HEK293T (cell line): ENCODE results near the gene GALC.

ENCODE experiments used
- CTCF ChIA-PET: fragments of 350-600 bp; formaldehyde crosslinking; extraction: SDS; loops from one replicate; lab custom pipeline; 2021; ENCODE audit warnings: antibody characterized with exemption, inconsistent platforms; lab: Yijun Ruan, JAX
- POLR2A ChIA-PET: fragments of 350-600 bp; formaldehyde crosslinking; extraction: SDS; loops from one replicate; lab custom pipeline; 2020; ENCODE audit warnings: antibody characterized with exemption, inconsistent platforms; lab: Yijun Ruan, JAX
- DNase-seq: peaks from one replicate; pipeline ENCODE4 v3.0.0; 2012; ENCODE audit warnings: mixed read lengths; ENCODE audit errors: extremely low spot score
- ARNT ChIP-seq: fragments of 450-650 bp; IDR thresholded peaks from 2 replicates; pipeline ENCODE4 v1.6.1; 2017; ENCODE audit warnings: mild to moderate bottlenecking
- BHLHE40 ChIP-seq: fragments of 450-650 bp; IDR thresholded peaks from 2 replicates; pipeline ENCODE4 v1.6.1; 2016; ENCODE audit warnings: mild to moderate bottlenecking, moderate library complexity, borderline replicate concordance
- CTBP1 ChIP-seq: fragments of 450-650 bp; IDR thresholded peaks from 2 replicates; pipeline ENCODE4 v1.6.1; 2016; ENCODE audit warnings: borderline replicate concordance
- ELF4 ChIP-seq: fragments of 450-650 bp; IDR thresholded peaks from 2 replicates; pipeline ENCODE4 v1.6.1; 2017; ENCODE audit warnings: antibody characterized with exemption
- FOXA1 ChIP-seq: fragments of 450-650 bp; IDR thresholded peaks from 2 replicates; pipeline ENCODE4 v1.6.1; 2016; ENCODE audit warnings: mild to moderate bottlenecking
- FOXK2 ChIP-seq: fragments of 450-650 bp; IDR thresholded peaks from 2 replicates; pipeline ENCODE4 v1.6.1; 2016; ENCODE audit warnings: mild to moderate bottlenecking
- FOXM1 ChIP-seq: fragments of 450-650 bp; IDR thresholded peaks from 2 replicates; pipeline ENCODE4 v1.6.1; 2017; ENCODE audit warnings: mild to moderate bottlenecking, borderline replicate concordance
- HDGF ChIP-seq: fragments of 450-650 bp; IDR thresholded peaks from 2 replicates; pipeline ENCODE4 v1.6.1; 2017; ENCODE audit warnings: antibody characterized with exemption, borderline replicate concordance
- L3MBTL2 ChIP-seq: fragments of 450-650 bp; conservative IDR thresholded peaks from 2 replicates; pipeline ENCODE4 v1.6.1; 2016; ENCODE audit warnings: mild to moderate bottlenecking
- LEF1 ChIP-seq: fragments of 450-650 bp; IDR thresholded peaks from 2 replicates; pipeline ENCODE4 v1.6.1; 2017; ENCODE audit warnings: mild to moderate bottlenecking, borderline replicate concordance
- NFRKB ChIP-seq: fragments of 450-650 bp; IDR thresholded peaks from 2 replicates; pipeline ENCODE4 v1.6.1; 2016; ENCODE audit warnings: mild to moderate bottlenecking, moderate library complexity
- SP1 ChIP-seq: fragments of 450-650 bp; IDR thresholded peaks from 2 replicates; pipeline ENCODE4 v1.6.1; 2017
- SUZ12 ChIP-seq: fragments of 450-650 bp; IDR thresholded peaks from 2 replicates; pipeline ENCODE4 v1.6.1; 2016; ENCODE audit warnings: mild to moderate bottlenecking
- TARDBP ChIP-seq: fragments of 450-650 bp; IDR thresholded peaks from 2 replicates; pipeline ENCODE4 v1.6.1; 2016
- ZNF384 ChIP-seq: fragments of 450-650 bp; IDR thresholded peaks from 2 replicates; pipeline ENCODE4 v1.6.1; 2016
- TF ChIP-seq, protein P1 (sequence below): fragments of 450-650 bp; IDR thresholded peaks from 2 replicates; pipeline ENCODE4 v1.6.1; 2016

The GALC gene

DNA sequence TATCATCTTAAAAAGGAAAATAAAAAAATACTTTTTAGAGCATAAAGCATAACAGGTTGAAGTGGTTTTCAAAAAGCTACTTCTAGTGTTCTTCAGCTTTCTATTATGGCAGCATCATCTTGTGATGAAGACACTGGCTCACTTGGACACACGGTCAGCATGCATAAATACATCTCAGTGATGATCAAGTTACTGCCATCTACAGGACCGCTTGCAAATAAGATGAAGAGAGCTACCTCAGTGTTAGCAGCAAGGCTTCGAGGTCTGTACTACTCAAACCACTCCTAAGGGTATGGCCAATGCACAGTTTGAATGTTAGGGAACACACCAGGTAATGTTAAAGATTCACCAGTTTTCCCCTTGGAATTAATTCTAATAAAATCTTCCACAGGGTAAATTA lies 58.8 kb downstream of the GALC start:
- CTCF ChIA-PET, result no interaction called here

GRCh38 chr14:87916886-87917275 lies 76.1 kb downstream of the GALC start:
- POLR2A ChIA-PET, result no interaction called here
- TF ChIP-seq ARNT, result no peak
- TF ChIP-seq FOXK2, result no peak
- TF ChIP-seq FOXA1, result no peak
- no peak for TF ChIP-seq SUZ12
- TF ChIP-seq, protein P1, sequence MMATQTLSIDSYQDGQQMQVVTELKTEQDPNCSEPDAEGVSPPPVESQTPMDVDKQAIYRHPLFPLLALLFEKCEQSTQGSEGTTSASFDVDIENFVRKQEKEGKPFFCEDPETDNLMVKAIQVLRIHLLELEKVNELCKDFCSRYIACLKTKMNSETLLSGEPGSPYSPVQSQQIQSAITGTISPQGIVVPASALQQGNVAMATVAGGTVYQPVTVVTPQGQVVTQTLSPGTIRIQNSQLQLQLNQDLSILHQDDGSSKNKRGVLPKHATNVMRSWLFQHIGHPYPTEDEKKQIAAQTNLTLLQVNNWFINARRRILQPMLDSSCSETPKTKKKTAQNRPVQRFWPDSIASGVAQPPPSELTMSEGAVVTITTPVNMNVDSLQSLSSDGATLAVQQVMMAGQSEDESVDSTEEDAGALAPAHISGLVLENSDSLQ, result no peak
- TF ChIP-seq FOXM1, result no peak
- no peak for TF ChIP-seq LEF1
- no peak for TF ChIP-seq NFRKB
- TF ChIP-seq SP1, result no peak
- TF ChIP-seq CTBP1, result no peak
- no peak for TF ChIP-seq HDGF
- TF ChIP-seq L3MBTL2, result no peak
- no peak for TF ChIP-seq ELF4
- no peak for TF ChIP-seq BHLHE40
- no peak for TF ChIP-seq ZNF384
- TF ChIP-seq TARDBP, result no peak
- no peak for DNase-seq
- CTCF ChIA-PET, result no interaction called here

More for the DNA sequence above, 58.8 kb downstream of the GALC start:
- no peak for TF ChIP-seq ZNF384
- TF ChIP-seq, protein P1, result no peak
- no peak for TF ChIP-seq L3MBTL2
- no peak for TF ChIP-seq BHLHE40
- TF ChIP-seq FOXK2, result no peak
- TF ChIP-seq CTBP1, result no peak
- TF ChIP-seq LEF1, result no peak
- no peak for TF ChIP-seq NFRKB
- POLR2A ChIA-PET, result no interaction called here
- DNase-seq, result no peak

DNA sequence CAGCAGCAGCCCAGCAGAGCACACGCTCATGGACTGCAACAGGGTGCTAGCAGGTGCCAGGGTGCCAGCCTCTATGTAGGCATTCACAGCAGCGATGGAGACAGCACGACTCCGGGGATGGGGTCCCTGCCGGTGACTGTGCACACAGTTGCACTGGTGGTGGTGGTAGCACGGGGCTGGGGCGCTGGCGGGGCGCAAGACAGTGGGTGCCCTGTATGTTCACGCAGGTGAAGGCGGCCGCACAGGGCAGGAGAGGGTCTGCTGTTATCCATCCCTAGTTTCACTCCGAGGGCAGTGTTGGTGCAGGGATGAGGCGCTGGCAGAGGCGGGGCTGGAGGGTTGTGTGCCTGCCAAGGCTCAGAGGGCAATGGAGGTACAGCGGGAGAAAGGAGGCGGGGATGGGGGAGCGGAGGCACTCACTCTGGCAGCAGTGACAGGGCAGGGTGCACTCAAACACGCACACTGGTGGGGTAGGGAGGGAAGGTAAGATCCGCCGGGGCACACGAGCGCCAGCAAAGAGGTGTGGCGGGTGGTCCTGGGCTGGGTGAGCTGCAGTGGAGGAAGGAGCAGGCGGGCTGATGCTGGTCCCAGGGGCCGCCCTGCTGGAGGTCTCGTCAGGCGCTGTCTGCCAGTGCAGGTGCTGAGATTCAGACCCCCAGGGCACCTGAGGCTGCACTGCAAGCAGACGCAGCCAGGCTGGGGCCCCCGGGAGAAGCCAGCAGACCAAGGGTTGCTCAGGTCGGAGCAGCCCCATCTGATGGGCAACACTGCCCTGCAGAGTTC lies 76.7 kb downstream of the GALC start:
- DNase-seq, result no peak
- CTCF ChIA-PET, result no interaction called here
- POLR2A ChIA-PET, result no interaction called here
- TF ChIP-seq NFRKB (no peak), LEF1 (no peak), SUZ12 (no peak), FOXK2 (no peak), CTBP1 (no peak), ARNT (no peak), TARDBP (no peak), HDGF (no peak), FOXA1 (no peak), BHLHE40 (no peak), L3MBTL2 (no peak), ZNF384 (no peak), FOXM1 (no peak), SP1 (no peak), ELF4 (no peak)
- TF ChIP-seq, protein P1, result no peak

DNA sequence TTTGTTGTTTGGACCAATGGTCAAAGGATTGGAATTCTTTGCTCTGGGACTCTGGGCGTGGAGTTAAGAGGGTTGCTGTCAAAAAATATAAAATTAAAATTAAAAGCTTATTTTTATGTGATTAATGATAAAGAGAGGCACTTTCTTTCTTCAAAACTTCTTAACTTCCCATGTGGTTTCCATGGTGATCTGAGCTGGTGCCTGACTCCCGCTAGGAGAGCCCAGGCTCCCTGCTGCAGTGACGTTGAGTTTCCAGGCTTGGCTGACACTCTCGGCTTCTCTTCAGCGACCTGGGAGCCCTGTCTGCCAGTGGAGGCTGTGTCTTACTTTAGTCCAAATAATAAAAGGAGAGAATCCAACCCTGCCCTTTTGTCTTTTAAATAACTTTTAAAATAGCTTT lies 84.4 kb downstream of the GALC start:
- ChIA-PET POLR2A (no interaction called here), CTCF (no interaction called here)
- no peak for DNase-seq
- no peak for TF ChIP-seq ZNF384
- no peak for TF ChIP-seq CTBP1
- no peak for TF ChIP-seq ARNT
- no peak for TF ChIP-seq LEF1
- no peak for TF ChIP-seq ELF4
- TF ChIP-seq SUZ12, result no peak
- TF ChIP-seq FOXM1, result no peak
- TF ChIP-seq L3MBTL2, result no peak
- no peak for TF ChIP-seq SP1
- TF ChIP-seq HDGF, result no peak
- TF ChIP-seq FOXK2, result no peak
- no peak for TF ChIP-seq TARDBP
- TF ChIP-seq, protein P1, result no peak
- TF ChIP-seq FOXA1, result no peak
- no peak for TF ChIP-seq BHLHE40
- TF ChIP-seq NFRKB, result no peak

GRCh38 chr14:87901652-87902051 lies 91.3 kb downstream of the GALC start:
- no peak for DNase-seq
- ChIA-PET POLR2A (no interaction called here), CTCF (no interaction called here)
- TF ChIP-seq L3MBTL2, result no peak
- no peak for TF ChIP-seq CTBP1
- TF ChIP-seq ELF4, result no peak
- no peak for TF ChIP-seq LEF1
- TF ChIP-seq BHLHE40, result no peak
- TF ChIP-seq, protein P1, result no peak
- TF ChIP-seq FOXA1, result no peak
- TF ChIP-seq FOXM1, result no peak
- TF ChIP-seq SP1, result no peak
- TF ChIP-seq ZNF384, result no peak
- TF ChIP-seq TARDBP, result no peak
- no peak for TF ChIP-seq FOXK2
